Measurements from ENCODE around the gene ZNF512B.

ZNF512B gene

GRCh38 chr20:64010711-64011237 lies 41.0 kb upstream of the ZNF512B start:
- H3K9me3 ChIP-seq (ENCODE audit: insufficient read depth, low read length): no peaks in the 10 kb centered on the region
- H3K4me3 ChIP-seq (ENCODE audit: low read length): no peak overlapping the region
- H3K9ac ChIP-seq (ENCODE audit: low read length): no peak overlapping the region
- no peak overlapping the region for H3K27ac ChIP-seq (ENCODE audit: low read length)
- H3K4me2 ChIP-seq (ENCODE audit: low read length): no peak overlapping the region
- no peaks in the 10 kb centered on the region for H3K27me3 ChIP-seq (ENCODE audit: low read depth, low read length)
- H4K20me1 ChIP-seq (ENCODE audit: insufficient read depth, low read length): peaks cover 7% of the 10 kb centered on the region; the same call in 1 of the 2 replicates
- peaks cover 5% of the 10 kb centered on the region; the same call in 1 of the 2 replicates for H3K79me2 ChIP-seq (ENCODE audit: low read length)
- H3K4me1 ChIP-seq (ENCODE audit: low read length): peaks cover 6% of the 10 kb centered on the region
- no peak overlapping the region for H2AFZ ChIP-seq (ENCODE audit: low read depth, low read length)
- TF ChIP-seq EZH2phosphoT487 (IDR thresholded peaks at IDR 0.05; ENCODE audit: low read depth) (no peak), CTCF (IDR thresholded peaks at IDR 0.05; ENCODE audit: low read depth, low read length) (no peak)
- H3K36me3 ChIP-seq (replicated peaks; ENCODE audit: low read depth, low read length): peaks cover 47% of the 10 kb centered on the region

DNA sequence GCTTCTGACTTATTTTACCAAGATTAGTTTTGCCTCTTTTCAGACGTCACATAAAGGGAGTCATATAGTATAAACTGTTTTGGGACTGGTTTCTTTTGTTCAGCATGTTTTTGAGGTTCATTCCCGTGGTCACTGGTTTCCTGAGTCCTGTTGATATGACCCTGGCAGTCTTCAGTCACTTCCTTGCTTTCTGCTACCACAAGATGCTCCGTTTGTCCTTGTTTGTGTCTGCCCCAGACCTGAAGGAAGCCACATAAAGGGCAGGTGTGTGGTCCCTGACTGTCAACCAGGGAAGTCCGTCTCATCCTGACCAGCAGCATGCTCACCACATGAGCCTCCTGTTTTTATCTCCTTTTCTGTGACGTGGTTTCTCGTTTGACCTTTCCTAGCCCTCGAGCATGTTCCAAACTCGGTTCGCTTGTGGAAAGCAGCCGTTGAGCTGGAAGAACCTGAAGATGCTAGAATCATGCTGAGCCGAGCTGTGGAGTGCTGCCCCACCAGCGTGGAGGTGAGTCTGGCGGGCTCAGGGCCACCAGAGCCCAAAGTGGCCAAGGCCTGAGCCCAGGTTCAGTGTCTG lies 40.2 kb upstream of the ZNF512B start:
- Histone ChIP-seq H3K79me2 (ENCODE audit: low read length) (peaks cover 5% of the 10 kb centered on the region; the same call in 1 of the 2 replicates), H3K9ac (ENCODE audit: low read length) (no peak overlapping the region), H2AFZ (ENCODE audit: low read depth, low read length) (no peak overlapping the region), H3K4me2 (ENCODE audit: low read length) (no peak overlapping the region), H4K20me1 (ENCODE audit: insufficient read depth, low read length) (peaks cover 7% of the 10 kb centered on the region; the same call in 1 of the 2 replicates), H3K4me1 (ENCODE audit: low read length) (peaks cover 6% of the 10 kb centered on the region), H3K36me3 (replicated peaks; ENCODE audit: low read depth, low read length) (peaks cover 42% of the 10 kb centered on the region), H3K9me3 (ENCODE audit: insufficient read depth, low read length) (no peaks in the 10 kb centered on the region), H3K27me3 (ENCODE audit: low read depth, low read length) (no peaks in the 10 kb centered on the region), H3K4me3 (ENCODE audit: low read length) (no peak overlapping the region), H3K27ac (ENCODE audit: low read length) (no peak overlapping the region)
- no peak for TF ChIP-seq CTCF (IDR thresholded peaks at IDR 0.05; ENCODE audit: low read depth, low read length)

- H3K4me2 ChIP-seq (ENCODE audit: low read length): no peak overlapping the region
- H3K79me2 ChIP-seq (ENCODE audit: low read length): peaks cover 5% of the 10 kb centered on the region; the same call in 1 of the 2 replicates
- H3K27ac ChIP-seq (ENCODE audit: low read length): no peak overlapping the region
- TF ChIP-seq CTCF (IDR thresholded peaks at IDR 0.05; ENCODE audit: low read depth, low read length) (no peak), EZH2phosphoT487 (IDR thresholded peaks at IDR 0.05; ENCODE audit: low read depth) (no peak)
- no peak overlapping the region for H3K4me3 ChIP-seq (ENCODE audit: low read length)
- peaks cover 6% of the 10 kb centered on the region for H3K4me1 ChIP-seq (ENCODE audit: low read length)
- no peak overlapping the region for H3K9ac ChIP-seq (ENCODE audit: low read length)
- H3K9me3 ChIP-seq (ENCODE audit: insufficient read depth, low read length): no peaks in the 10 kb centered on the region
- H3K27me3 ChIP-seq (ENCODE audit: low read depth, low read length): no peaks in the 10 kb centered on the region
- H2AFZ ChIP-seq (ENCODE audit: low read depth, low read length): no peak overlapping the region
- peaks cover 12% of the 10 kb centered on the region; the same call in 1 of the 2 replicates for H4K20me1 ChIP-seq (ENCODE audit: insufficient read depth, low read length)
- peaks cover 48% of the 10 kb centered on the region for H3K36me3 ChIP-seq (replicated peaks; ENCODE audit: low read depth, low read length)
These were observed 37.2 kb upstream of the ZNF512B start for GRCh38 chr20:64006902-64007301.

DNA sequence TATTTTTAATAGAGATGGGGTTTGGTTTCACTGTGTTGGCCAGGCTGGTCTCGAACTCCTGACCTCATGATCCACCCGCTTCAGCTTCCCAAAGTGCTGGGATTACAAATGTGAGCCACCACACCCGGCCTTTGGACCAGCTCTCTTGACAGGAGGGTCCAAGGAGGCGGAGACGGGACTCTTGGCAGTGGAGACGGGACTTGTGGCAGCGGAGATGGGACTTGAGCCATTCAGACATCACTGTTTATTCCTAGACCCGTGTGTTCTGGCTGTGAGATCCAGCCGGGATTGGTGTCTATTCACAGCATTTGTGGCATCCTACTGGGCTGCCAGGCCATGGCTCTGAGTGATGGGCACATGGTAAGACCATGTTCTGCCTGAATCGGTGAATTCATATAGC lies 36.8 kb upstream of the ZNF512B start:
- TF ChIP-seq CTCF (IDR thresholded peaks at IDR 0.05; ENCODE audit: low read depth, low read length) (no peak), EZH2phosphoT487 (IDR thresholded peaks at IDR 0.05; ENCODE audit: low read depth) (no peak)
- peaks cover 51% of the 10 kb centered on the region for H3K36me3 ChIP-seq (replicated peaks; ENCODE audit: low read depth, low read length)
- no peak overlapping the region for H3K27ac ChIP-seq (ENCODE audit: low read length)
- no peak overlapping the region for H3K4me3 ChIP-seq (ENCODE audit: low read length)
- no peak overlapping the region for H2AFZ ChIP-seq (ENCODE audit: low read depth, low read length)
- H3K4me2 ChIP-seq (ENCODE audit: low read length): no peak overlapping the region
- no peaks in the 10 kb centered on the region for H3K27me3 ChIP-seq (ENCODE audit: low read depth, low read length)
- no peak overlapping the region for H3K9ac ChIP-seq (ENCODE audit: low read length)
- H4K20me1 ChIP-seq (ENCODE audit: insufficient read depth, low read length): peaks cover 12% of the 10 kb centered on the region; the same call in 1 of the 2 replicates
- peaks cover 5% of the 10 kb centered on the region; the same call in 1 of the 2 replicates for H3K79me2 ChIP-seq (ENCODE audit: low read length)
- peaks cover 6% of the 10 kb centered on the region for H3K4me1 ChIP-seq (ENCODE audit: low read length)
- no peaks in the 10 kb centered on the region for H3K9me3 ChIP-seq (ENCODE audit: insufficient read depth, low read length)

Data from OCI-LY3 (cell line).